SK-N-SH (cell line): ENCODE results near the gene INO80C. TPM values are rescaled to one million over a fixed set of nuclear protein-coding genes. Genes with fewer than 3 reads are reported as not detected.

Experiments used
- CTCF ChIA-PET: fragments of 300-600, 350-600 bp; formaldehyde crosslinking; extraction: SDS; loops from one replicate; lab custom pipeline; 2021; lab: Yijun Ruan, JAX
- POLR2A ChIA-PET: fragments of 350-600 bp; sonication (Branson Sonifier 250); formaldehyde crosslinking; extraction: SDS; loops from one replicate; lab custom pipeline; 2020; ENCODE audit warnings: antibody characterized with exemption, inconsistent platforms; lab: Yijun Ruan, JAX
- DNase-seq: peaks from one replicate; pipeline ENCODE4 v3.0.0; 2012
- H2AFZ ChIP-seq: fragments of 200-600 bp; sonication (generic); 2 replicates; pipeline ENCODE4 v1.8.1; 2016; ENCODE audit warnings: antibody characterized with exemption, mild to moderate bottlenecking, low read depth
- H3F3A ChIP-seq: fragments of 200-600 bp; sonication (generic); replicated peaks from 2 replicates; pipeline ENCODE3; 2016; ENCODE audit warnings: antibody characterized with exemption, mild to moderate bottlenecking; ENCODE audit not compliant: insufficient read depth
- H3K27ac ChIP-seq, 2 experiments: fragments of 200-500 bp in 1 of 2; fragments of 200-600 bp in 1 of 2; sonication (Bioruptor generic) in 1 of 2; sonication (generic), shearing (Covaris generic) in 1 of 2; 2 replicates each; pipeline versions ENCODE4 v1.5.1 to v1.6.1; 2014 to 2016; ENCODE audit warnings: low read depth in 2 of 2, inconsistent platforms in 1 of 2, low read length in 1 of 2, mild to moderate bottlenecking in 1 of 2, mixed read lengths in 1 of 2
- H3K27me3 ChIP-seq: fragments of 200-600 bp; sonication (generic), shearing (Covaris generic); 2 replicates; pipeline ENCODE4 v1.6.1; 2016; ENCODE audit warnings: mixed run types; ENCODE audit not compliant: insufficient read depth
- H3K36me3 ChIP-seq, 2 experiments: fragments of 200-500 bp in 1 of 2; fragments of 200-600 bp in 1 of 2; sonication (Bioruptor generic) in 1 of 2; sonication (generic) in 1 of 2; replicated peaks in 1 of 2; 2 replicates each; pipeline versions ENCODE3 to v1.5.1; 2014 to 2016; ENCODE audit warnings: low read length in 1 of 2, mild to moderate bottlenecking in 1 of 2; ENCODE audit not compliant: insufficient read depth in 2 of 2, control insufficient read depth in 1 of 2
- H3K4me1 ChIP-seq, 2 experiments: fragments of 200-500 bp in 1 of 2; fragments of 200-600 bp in 1 of 2; sonication (Bioruptor generic) in 1 of 2; sonication (generic), shearing (Covaris generic) in 1 of 2; 2 replicates each; pipeline versions ENCODE4 v1.5.1 to v1.6.1; 2014 to 2016; ENCODE audit warnings: low read depth in 1 of 2, low read length in 1 of 2, mixed run types in 1 of 2; ENCODE audit not compliant: insufficient read depth in 2 of 2, control insufficient read depth in 1 of 2
- H3K4me2 ChIP-seq: fragments of 200-600 bp; sonication (generic), shearing (Covaris generic); 2 replicates; pipeline ENCODE4 v1.6.1; 2017; ENCODE audit warnings: mixed run types
- H3K4me3 ChIP-seq, 2 experiments: fragments of 200-500 bp in 1 of 2; fragments of 200-600 bp in 1 of 2; sonication (Bioruptor generic) in 1 of 2; sonication (generic), shearing (Covaris generic) in 1 of 2; 2 replicates each; pipeline versions ENCODE4 v1.5.1 to v1.8.1; 2014 to 2016; ENCODE audit warnings: low read depth in 2 of 2, inconsistent platforms in 1 of 2, low read length in 1 of 2, mild to moderate bottlenecking in 1 of 2, mixed read lengths in 1 of 2, moderate library complexity in 1 of 2
- H3K79me2 ChIP-seq: fragments of 200-600 bp; sonication (generic); 2 replicates; pipeline ENCODE4 v1.8.1; 2017; ENCODE audit warnings: mild to moderate bottlenecking; ENCODE audit not compliant: insufficient read depth
- H3K9ac ChIP-seq: fragments of 200-600 bp; sonication (generic); 2 replicates; pipeline ENCODE4 v1.6.1; 2017; ENCODE audit warnings: mixed run types
- H3K9me2 ChIP-seq: fragments of 200-600 bp; sonication (generic); 2 replicates; pipeline ENCODE4 v1.6.1; 2017; ENCODE audit warnings: mixed run types
- H3K9me3 ChIP-seq: fragments of 200-600 bp; sonication (generic); 2 replicates; pipeline ENCODE4 v1.6.1; 2017; ENCODE audit warnings: mixed run types, mild to moderate bottlenecking, moderate library complexity
- H4K20me1 ChIP-seq: fragments of 200-600 bp; sonication (generic); 2 replicates; pipeline ENCODE4 v1.6.1; 2017; ENCODE audit warnings: mild to moderate bottlenecking, mixed run types; ENCODE audit not compliant: insufficient read depth
- CHD2 ChIP-seq: fragments of 150-350 bp; IDR thresholded peaks from 2 replicates; pipeline ENCODE4 v1.6.1; 2018; ENCODE audit warnings: low read length; ENCODE audit not compliant: partially characterized antibody
- EP300 ChIP-seq, 2 experiments: IDR thresholded peaks; 2 replicates each; pipeline versions ENCODE4 v1.4.0 to v1.6.1; 2012; ENCODE audit warnings: borderline replicate concordance in 1 of 2, low read depth in 1 of 2, low read length in 1 of 2
- EZH2phosphoT487 ChIP-seq: fragments of 200-600 bp; sonication (generic); IDR thresholded peaks from 2 replicates; pipeline ENCODE4 v1.6.1; 2017; ENCODE audit warnings: low read depth, mixed run types, mild to moderate bottlenecking, antibody characterized with exemption, moderate library complexity, borderline replicate concordance
- JUND ChIP-seq: IDR thresholded peaks from 2 replicates; pipeline ENCODE4 v1.4.0; 2012
- MAX ChIP-seq: IDR thresholded peaks from 2 replicates; pipeline ENCODE4 v1.4.0; 2012; ENCODE audit warnings: low read depth
- NFIC ChIP-seq: IDR thresholded peaks from 2 replicates; pipeline ENCODE4 v1.4.0; 2012; ENCODE audit warnings: borderline replicate concordance
- NRF1 ChIP-seq: IDR thresholded peaks from 2 replicates; pipeline ENCODE4 v1.6.1; 2012; ENCODE audit warnings: low read depth, mild to moderate bottlenecking, low read length
- POLR2AphosphoS5 ChIP-seq: IDR thresholded peaks from 2 replicates; pipeline ENCODE4 v1.6.1; 2012; ENCODE audit warnings: low read depth, low read length
- TAF1 ChIP-seq: IDR thresholded peaks from 2 replicates; pipeline ENCODE4 v1.6.1; 2012; ENCODE audit warnings: low read depth, mild to moderate bottlenecking, low read length, moderate library complexity, borderline replicate concordance
- WGBS: methylation state at CpG from one replicate; pipeline ENCODE4 v1.1.6; 2017; ENCODE audit warnings: low lambda C conversion rate; 5-methylcytosine and 5-hydroxymethylcytosine counted together
- polyA plus RNA-seq, 3 experiments: library from polyadenylated mRNA; depleted of rRNA; stranded (reverse); fragments of >200 nt; gene quantifications; 2 replicates each; pipeline ENCODE4 v1.2.3, GENCODE V29; 2012
- TF ChIP-seq, protein P1 (sequence below): IDR thresholded peaks from 2 replicates; pipeline ENCODE4 v1.4.0; 2012; ENCODE audit warnings: low read depth, borderline replicate concordance
- TF ChIP-seq, protein P2 (sequence below): IDR thresholded peaks from 2 replicates; pipeline ENCODE4 v1.6.1; 2012; ENCODE audit warnings: mild to moderate bottlenecking, low read depth, low read length, moderate library complexity

INO80C gene
- polyA plus RNA-seq, 1 of the 3 experiments (the other 2 are of a cell fraction), result 17.0 TPM

- ChIA-PET POLR2A (no interaction called here), CTCF (no interaction called here)
- H3K9me2 ChIP-seq, result no peaks in the 10 kb centered on the region
- no peak overlapping the region for H3K9ac ChIP-seq
- H3K4me3 ChIP-seq, result no peak overlapping the region
- no peak for DNase-seq
- H3K79me2 ChIP-seq, result no peaks in the 10 kb centered on the region
- H3K27ac ChIP-seq, result no peak overlapping the region
- no peak overlapping the region for H2AFZ ChIP-seq
- H3K4me1 ChIP-seq, result peaks cover 0 to 2% of the 10 kb centered on the region in 2 experiments; a peak in 2 of 4 replicates
- no peak for TF ChIP-seq EP300 (IDR thresholded peaks at IDR 0.05; ENCODE audit: borderline replicate concordance in 1 of 2, low read depth in 1 of 2, low read length in 1 of 2)
- no peak for TF ChIP-seq POLR2AphosphoS5
- TF ChIP-seq, protein P1, sequence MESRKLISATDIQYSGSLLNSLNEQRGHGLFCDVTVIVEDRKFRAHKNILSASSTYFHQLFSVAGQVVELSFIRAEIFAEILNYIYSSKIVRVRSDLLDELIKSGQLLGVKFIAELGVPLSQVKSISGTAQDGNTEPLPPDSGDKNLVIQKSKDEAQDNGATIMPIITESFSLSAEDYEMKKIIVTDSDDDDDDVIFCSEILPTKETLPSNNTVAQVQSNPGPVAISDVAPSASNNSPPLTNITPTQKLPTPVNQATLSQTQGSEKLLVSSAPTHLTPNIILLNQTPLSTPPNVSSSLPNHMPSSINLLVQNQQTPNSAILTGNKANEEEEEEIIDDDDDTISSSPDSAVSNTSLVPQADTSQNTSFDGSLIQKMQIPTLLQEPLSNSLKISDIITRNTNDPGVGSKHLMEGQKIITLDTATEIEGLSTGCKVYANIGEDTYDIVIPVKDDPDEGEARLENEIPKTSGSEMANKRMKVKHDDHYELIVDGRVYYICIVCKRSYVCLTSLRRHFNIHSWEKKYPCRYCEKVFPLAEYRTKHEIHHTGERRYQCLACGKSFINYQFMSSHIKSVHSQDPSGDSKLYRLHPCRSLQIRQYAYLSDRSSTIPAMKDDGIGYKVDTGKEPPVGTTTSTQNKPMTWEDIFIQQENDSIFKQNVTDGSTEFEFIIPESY, result no peak
- no peak for TF ChIP-seq NFIC
- no peak for TF ChIP-seq EZH2phosphoT487
- TF ChIP-seq MAX, result no peak
- no peak for TF ChIP-seq CHD2
- TF ChIP-seq JUND, result no peak
- TF ChIP-seq, protein P2, sequence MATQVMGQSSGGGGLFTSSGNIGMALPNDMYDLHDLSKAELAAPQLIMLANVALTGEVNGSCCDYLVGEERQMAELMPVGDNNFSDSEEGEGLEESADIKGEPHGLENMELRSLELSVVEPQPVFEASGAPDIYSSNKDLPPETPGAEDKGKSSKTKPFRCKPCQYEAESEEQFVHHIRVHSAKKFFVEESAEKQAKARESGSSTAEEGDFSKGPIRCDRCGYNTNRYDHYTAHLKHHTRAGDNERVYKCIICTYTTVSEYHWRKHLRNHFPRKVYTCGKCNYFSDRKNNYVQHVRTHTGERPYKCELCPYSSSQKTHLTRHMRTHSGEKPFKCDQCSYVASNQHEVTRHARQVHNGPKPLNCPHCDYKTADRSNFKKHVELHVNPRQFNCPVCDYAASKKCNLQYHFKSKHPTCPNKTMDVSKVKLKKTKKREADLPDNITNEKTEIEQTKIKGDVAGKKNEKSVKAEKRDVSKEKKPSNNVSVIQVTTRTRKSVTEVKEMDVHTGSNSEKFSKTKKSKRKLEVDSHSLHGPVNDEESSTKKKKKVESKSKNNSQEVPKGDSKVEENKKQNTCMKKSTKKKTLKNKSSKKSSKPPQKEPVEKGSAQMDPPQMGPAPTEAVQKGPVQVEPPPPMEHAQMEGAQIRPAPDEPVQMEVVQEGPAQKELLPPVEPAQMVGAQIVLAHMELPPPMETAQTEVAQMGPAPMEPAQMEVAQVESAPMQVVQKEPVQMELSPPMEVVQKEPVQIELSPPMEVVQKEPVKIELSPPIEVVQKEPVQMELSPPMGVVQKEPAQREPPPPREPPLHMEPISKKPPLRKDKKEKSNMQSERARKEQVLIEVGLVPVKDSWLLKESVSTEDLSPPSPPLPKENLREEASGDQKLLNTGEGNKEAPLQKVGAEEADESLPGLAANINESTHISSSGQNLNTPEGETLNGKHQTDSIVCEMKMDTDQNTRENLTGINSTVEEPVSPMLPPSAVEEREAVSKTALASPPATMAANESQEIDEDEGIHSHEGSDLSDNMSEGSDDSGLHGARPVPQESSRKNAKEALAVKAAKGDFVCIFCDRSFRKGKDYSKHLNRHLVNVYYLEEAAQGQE, result no peak
- TF ChIP-seq TAF1, result no peak
- H4K20me1 ChIP-seq, result no peaks in the 10 kb centered on the region
- H3F3A ChIP-seq, result no peaks in the 10 kb centered on the region
- no peaks in the 10 kb centered on the region for H3K9me3 ChIP-seq
- H3K4me2 ChIP-seq, result no peak overlapping the region
- H3K27me3 ChIP-seq, result no peaks in the 10 kb centered on the region
- H3K36me3 ChIP-seq, result no peaks in the 10 kb centered on the region
- WGBS, result 70% methylated on average over 6 of the region's 6 CpGs
These were observed 53.1 kb downstream of the INO80C start for GRCh38 chr18:35444636-35445035.

- Histone ChIP-seq H2AFZ (no peak overlapping the region), H3K9ac (no peak overlapping the region), H3K4me2 (no peak overlapping the region), H4K20me1 (no peaks in the 10 kb centered on the region), H3K36me3 (no peaks in the 10 kb centered on the region), H3K4me3 (no peak overlapping the region), H3F3A (no peaks in the 10 kb centered on the region), H3K79me2 (no peaks in the 10 kb centered on the region), H3K4me1 (peaks cover 0 to 2% of the 10 kb centered on the region in 2 experiments; a peak in 2 of 4 replicates), H3K27me3 (no peaks in the 10 kb centered on the region), H3K27ac (no peak overlapping the region), H3K9me3 (no peaks in the 10 kb centered on the region), H3K9me2 (no peaks in the 10 kb centered on the region)
- WGBS, result 45% methylated on average over 2 of the region's 2 CpGs
- CTCF ChIA-PET, result no interaction called here
- no peak for DNase-seq
- TF ChIP-seq JUND (no peak), NRF1 (no peak)
- TF ChIP-seq, protein P2, result no peak
- POLR2A ChIA-PET, result no interaction called here
These were observed 53.9 kb downstream of the INO80C start for GRCh38 chr18:35443847-35444246.
